Pancreas (tissue), 10 donors: ENCODE results near the gene TEP1. TPM values are rescaled to one million over a fixed set of nuclear protein-coding genes. Genes with fewer than 3 reads are reported as not detected.
A peak's percentile ranks its signal among the peaks of the same experiment; 100 is the strongest.

Experiments
- ATAC-seq, 4 donors: fragments of 200-7000 bp; cut with Tn5 transposase; one replicate each; pipeline versions ENCODE4 v1.8.0 to v1.9.1; 2020; ENCODE audit warnings: mild to moderate bottlenecking in 4 of 4, moderate library complexity in 4 of 4
- DNase-seq, 6 donors: peaks; one replicate each; pipeline ENCODE4 v3.0.0-alpha.2; 2020
- FAIRE-seq: peaks from 2 replicates; lab custom pipeline; 2012; peaks lifted over from hg19 to GRCh38; lab: Jason Lieb, UNC
- H3K27ac ChIP-seq, 4 donors: fragments of 200-600 bp; sonication (generic); 1 replicate in 3 of 4; 2 replicates in 1 of 4; pipeline versions ENCODE4 v1.5.0 to v1.8.0; 2020
- H3K27me3 ChIP-seq, 4 donors: fragments of 200-600 bp; one replicate each; pipeline ENCODE4 v1.8.0; 2021
- H3K36me3 ChIP-seq, 3 donors: fragments of 200-600 bp; sonication (generic) in 1 of 3; one replicate each; pipeline versions ENCODE4 v1.5.0 to v1.8.0; 2020 to 2021
- H3K4me1 ChIP-seq, 3 donors: fragments of 200-600 bp; one replicate each; pipeline ENCODE4 v1.8.0; 2021
- H3K4me3 ChIP-seq, 4 donors: fragments of 200-600 bp; sonication (generic) in 2 of 4; one replicate each; pipeline versions ENCODE4 v1.5.0 to v1.8.0; 2020 to 2021
- H3K9me3 ChIP-seq, 4 donors: fragments of 200-600 bp; one replicate each; pipeline ENCODE4 v1.8.0; 2021
- WGBS, 2 donors: extraction: QIAGEN DNeasy Blood & Tissue Kit; methylation state at CpG; one replicate each; pipeline ENCODE4 v1.1.7; 2013; 5-methylcytosine and 5-hydroxymethylcytosine counted together
- intact Hi-C, 3 donors: fragments of 100-400 bp; cut with DNase I; formaldehyde crosslinking; loops; one replicate each; pipeline versions ENCODE4 v1.11.1 to v1.14.2; 2022
- polyA plus RNA-seq, 2 donors: library from polyadenylated mRNA; stranded (reverse); fragments of 200-250 nt; gene quantifications; one replicate each; pipeline ENCODE4 v1.2.3, GENCODE V29; 2013
- total RNA-seq, 6 donors: library from RNA; stranded (reverse); fragmentation: NEBNext Ultra II Directional in 4 of 6; extraction: Animal tissue kit (Norgen Biotek cat#: 25700) in 4 of 6; gene quantifications; one replicate each; pipeline versions ENCODE4 v1.2.1 to v1.2.4, GENCODE V29; 2021 to 2023
- TF ChIP-seq, protein P1 (sequence below), 4 donors: fragments of 200-600 bp; sonication (generic) in 3 of 4; IDR thresholded peaks; one replicate each; pipeline versions ENCODE4 v1.5.0 to v1.8.0; 2021; ENCODE audit warnings: antibody characterized with exemption in 4 of 4
- donor health status: healthy with polysubstance abuse.
- donor health status: DM: no; HTN: no; CAD: no; lungs with moderate emphysema.
- donor health status: DM: no; HTN: no; CAD: no.
- donor health status: control.
- donor health status: control.
- donor health status: Bipolar disorder and iron deficiency.
- donor health status: DM: yes; HTN: yes; CAD: no.
- donor health status: DM: no; HTN: no; CAD: no.
- donor health status: DM: no; HTN: no; CAD: no.
- donor health status: DM: yes; HTN: yes; CAD: no.

TEP1 gene
- total and polyA plus RNA-seq, 8 donors = 7.5 to 26.6 (median 11.5) TPM

DNA sequence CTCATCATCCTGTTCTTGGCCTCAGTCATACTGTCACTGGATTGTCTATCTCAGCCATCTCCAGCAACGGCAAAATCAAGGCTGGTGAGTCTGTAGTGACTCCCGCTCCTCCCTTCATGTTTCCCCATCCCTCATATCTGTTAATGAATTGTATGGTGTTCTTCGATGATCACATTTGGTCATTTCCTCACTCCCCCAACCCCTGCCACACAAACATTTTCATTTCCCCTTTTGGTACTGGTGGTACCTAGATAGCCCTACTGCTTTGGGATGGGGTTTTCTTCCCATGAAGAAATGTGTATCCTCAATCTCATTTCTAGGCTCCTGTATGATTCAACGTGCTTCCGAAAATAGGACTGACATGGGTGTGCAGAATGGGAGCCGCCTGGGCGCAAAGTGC is 25.4 kb upstream of the TEP1 start:
- Histone ChIP-seq H3K36me3 (no peaks in the 10 kb centered on the region), H3K9me3 (no peaks in the 10 kb centered on the region), H3K27ac (no peak overlapping the region), H3K4me3 (no peak overlapping the region), H3K27me3 (no peaks in the 10 kb centered on the region), H3K4me1 (no peaks in the 10 kb centered on the region)
- WGBS, 2 donors = 69 to 78% methylated on average over 7 of the region's 7 CpGs
- DNase-seq (no peak), FAIRE-seq (no peak), ATAC-seq (no peak)
- TF ChIP-seq, protein P1, sequence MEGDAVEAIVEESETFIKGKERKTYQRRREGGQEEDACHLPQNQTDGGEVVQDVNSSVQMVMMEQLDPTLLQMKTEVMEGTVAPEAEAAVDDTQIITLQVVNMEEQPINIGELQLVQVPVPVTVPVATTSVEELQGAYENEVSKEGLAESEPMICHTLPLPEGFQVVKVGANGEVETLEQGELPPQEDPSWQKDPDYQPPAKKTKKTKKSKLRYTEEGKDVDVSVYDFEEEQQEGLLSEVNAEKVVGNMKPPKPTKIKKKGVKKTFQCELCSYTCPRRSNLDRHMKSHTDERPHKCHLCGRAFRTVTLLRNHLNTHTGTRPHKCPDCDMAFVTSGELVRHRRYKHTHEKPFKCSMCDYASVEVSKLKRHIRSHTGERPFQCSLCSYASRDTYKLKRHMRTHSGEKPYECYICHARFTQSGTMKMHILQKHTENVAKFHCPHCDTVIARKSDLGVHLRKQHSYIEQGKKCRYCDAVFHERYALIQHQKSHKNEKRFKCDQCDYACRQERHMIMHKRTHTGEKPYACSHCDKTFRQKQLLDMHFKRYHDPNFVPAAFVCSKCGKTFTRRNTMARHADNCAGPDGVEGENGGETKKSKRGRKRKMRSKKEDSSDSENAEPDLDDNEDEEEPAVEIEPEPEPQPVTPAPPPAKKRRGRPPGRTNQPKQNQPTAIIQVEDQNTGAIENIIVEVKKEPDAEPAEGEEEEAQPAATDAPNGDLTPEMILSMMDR (IDR thresholded peaks at IDR 0.05) = no peak
- intact Hi-C loops = no loop called here

DNA sequence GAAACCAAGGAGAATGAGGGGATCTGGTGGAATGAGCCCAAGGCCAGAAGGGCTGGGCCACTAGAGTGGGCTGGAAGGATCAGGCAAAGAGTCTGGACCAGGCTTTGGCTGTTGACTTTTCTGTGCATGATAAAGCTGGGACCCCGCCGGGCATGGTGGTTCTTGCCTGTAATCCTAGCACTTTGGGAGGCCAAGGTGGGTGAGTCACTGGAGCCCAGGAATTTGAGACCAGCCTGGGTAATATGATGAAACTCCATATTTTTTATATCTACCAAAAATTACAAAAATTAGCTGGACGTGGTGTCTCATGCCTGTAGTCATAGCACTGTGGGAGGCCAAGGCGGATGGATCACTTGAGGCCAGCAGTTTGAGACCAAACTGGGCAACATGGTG is 23.1 kb upstream of the TEP1 start:
- TF ChIP-seq, protein P1 (IDR thresholded peaks at IDR 0.05) = no peak
- Histone ChIP-seq H3K27ac (no peak overlapping the region), H3K4me1 (no peaks in the 10 kb centered on the region), H3K36me3 (no peaks in the 10 kb centered on the region), H3K27me3 (no peaks in the 10 kb centered on the region), H3K4me3 (no peak overlapping the region), H3K9me3 (no peaks in the 10 kb centered on the region)
- no peak for ATAC-seq
- no peak for DNase-seq
- 77 to 79% methylated on average over 4 of the region's 4 CpGs for WGBS, 2 donors
- intact Hi-C loops = no loop called here
- no peak for FAIRE-seq

DNA sequence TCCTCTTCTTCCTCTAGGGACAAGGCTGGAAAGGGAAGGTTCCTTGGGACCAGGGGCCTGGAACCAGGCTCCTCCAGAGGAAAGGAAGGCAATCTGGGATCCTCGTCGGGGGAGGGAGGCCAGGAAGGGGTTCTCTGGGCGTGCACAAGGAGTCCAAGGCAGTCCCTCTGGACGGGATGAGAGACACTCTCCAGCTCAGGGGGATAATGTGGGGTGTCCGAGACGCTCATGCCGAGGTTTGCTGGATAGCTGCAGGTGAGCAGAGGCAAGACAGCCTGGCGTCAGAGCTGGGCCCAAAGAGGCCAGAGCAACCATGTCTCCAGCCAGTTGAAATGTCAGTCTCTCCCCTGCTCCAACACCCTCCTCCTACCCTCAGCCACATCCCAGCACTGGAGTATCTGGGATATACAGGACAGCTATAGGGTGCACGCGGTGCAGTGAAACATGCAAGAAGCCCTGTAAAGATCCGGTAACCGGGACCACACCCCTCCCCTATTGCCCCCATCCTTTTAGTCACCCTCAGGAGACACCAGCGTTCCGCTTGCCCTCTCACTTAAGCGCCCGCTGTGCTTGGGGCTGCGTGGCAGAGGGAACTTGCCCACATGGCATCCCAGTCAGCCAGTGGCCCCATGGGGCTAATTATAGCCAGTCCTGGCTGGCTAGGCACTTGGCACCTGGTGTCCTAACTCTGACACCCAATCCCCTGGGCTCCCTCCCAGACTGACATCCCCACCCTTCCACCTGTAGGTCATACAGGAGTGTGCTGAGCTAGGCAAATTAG is 22.5 kb upstream of the TEP1 start, which contains the start of gene KLHL33:
TSS of gene KLHL33 (minus strand) at position 585 of the 781 bp plus-strand sequence. CDS start at position 230, 355 bp downstream.
- no peaks in the 10 kb centered on the region for H3K4me1 ChIP-seq
- 73 to 79% methylated on average over 17 of the region's 17 CpGs for WGBS, 2 donors
- intact Hi-C loops = no loop called here
- ATAC-seq = no peak
- no peak within 1 kb of the TSS for H3K27ac ChIP-seq
- no peaks in the 10 kb centered on the region for H3K27me3 ChIP-seq
- TF ChIP-seq, protein P1 (IDR thresholded peaks at IDR 0.05) = no peak
- H3K36me3 ChIP-seq = no peaks in the 10 kb centered on the region
- no peak for DNase-seq
- H3K4me3 ChIP-seq = peak within 1 kb of the TSS in 2 of 4 donors; percentile 13 to 20
- FAIRE-seq = no peak
- H3K9me3 ChIP-seq = no peaks in the 10 kb centered on the region

DNA sequence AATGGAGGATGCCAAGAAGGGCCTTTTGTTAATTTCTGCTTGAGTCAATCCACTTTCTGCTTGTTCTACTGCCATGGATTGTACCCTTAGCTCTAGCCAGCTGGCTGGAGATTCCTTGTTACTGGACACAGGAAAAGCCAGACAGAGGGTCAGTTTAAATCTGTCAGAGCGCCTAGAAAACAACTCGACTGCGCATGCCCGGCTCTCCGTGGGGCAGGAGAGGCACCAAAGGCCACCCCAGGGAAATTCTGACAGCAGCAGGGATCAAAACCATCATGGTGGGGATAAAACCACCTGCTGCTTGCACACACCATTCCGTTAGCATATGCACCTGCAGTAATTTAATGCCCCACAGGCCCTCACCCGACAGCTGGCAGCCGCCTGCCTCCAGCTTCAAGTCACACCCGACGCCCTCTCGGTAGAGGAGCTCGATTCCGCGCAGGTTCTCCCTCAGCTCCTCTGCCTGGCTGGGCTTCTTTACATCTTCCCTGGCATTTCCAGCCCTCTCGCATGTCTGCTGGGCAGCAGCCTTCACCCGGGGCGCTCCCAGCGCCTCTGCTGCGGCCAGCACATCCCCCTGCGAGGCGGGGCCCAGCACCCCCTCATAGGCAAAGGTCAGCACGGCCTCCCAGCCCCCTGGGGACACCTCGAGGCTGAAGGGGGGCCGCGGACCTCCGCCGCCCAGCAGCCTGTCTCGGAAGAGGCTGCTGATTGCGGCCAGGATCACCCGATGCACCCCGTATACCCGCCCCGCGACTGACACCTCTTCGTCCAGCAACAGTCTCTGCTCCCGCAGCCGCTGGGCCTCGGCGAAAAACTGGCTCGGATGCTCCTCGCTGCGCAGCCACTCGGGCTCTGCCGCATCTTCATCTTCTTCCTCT is 21.6 kb upstream of the TEP1 start:
- intact Hi-C loops = no loop called here
- Histone ChIP-seq H3K27me3 (no peaks in the 10 kb centered on the region), H3K4me3 (peak overlapping the region in 2 of 4 donors; percentile 13 to 20), H3K9me3 (no peaks in the 10 kb centered on the region), H3K36me3 (no peaks in the 10 kb centered on the region), H3K27ac (no peak overlapping the region), H3K4me1 (no peaks in the 10 kb centered on the region)
- ATAC-seq = peak in 2 of 4 donors; percentile 19 to 32
- FAIRE-seq = no peak
- TF ChIP-seq, protein P1 (IDR thresholded peaks at IDR 0.05) = no peak
- whole genome bisulfite sequencing, 2 donors = 32 to 33% methylated on average over 44 of the region's 44 CpGs
- DNase-seq = peak in 1 of 6 donors; percentile 54
